Tibial nerve (tissue), 4 donors: ENCODE results near the gene MYOM1. TPM values are rescaled to one million over a fixed set of nuclear protein-coding genes. Genes with fewer than 3 reads are reported as not detected.

Experiments
- DNase-seq, 2 donors: peaks; one replicate each; pipeline ENCODE4 v3.0.0-alpha.2; 2019; ENCODE audit warnings: low spot score in 2 of 2
- H3K27ac ChIP-seq, 4 donors: fragments of 200-600 bp; sonication (generic) in 3 of 4; one replicate each; pipeline ENCODE4 v1.5.1; 2017 to 2019; ENCODE audit warnings: mild to moderate bottlenecking in 1 of 4
- H3K27me3 ChIP-seq, 2 donors: fragments of 200-600 bp; sonication (generic) in 1 of 2; one replicate each; pipeline versions ENCODE4 v1.5.1 to v1.6.0; 2017 to 2019
- H3K36me3 ChIP-seq, 3 donors: fragments of 200-600 bp; sonication (generic); one replicate each; pipeline ENCODE4 v1.5.1; 2018 to 2019
- H3K4me1 ChIP-seq, 4 donors: fragments of 200-600 bp; sonication (generic) in 3 of 4; one replicate each; pipeline ENCODE4 v1.5.1; 2017 to 2019
- H3K4me3 ChIP-seq, 4 donors: fragments of 200-600 bp; sonication (generic) in 3 of 4; one replicate each; pipeline ENCODE4 v1.5.1; 2017 to 2019; ENCODE audit warnings: mild to moderate bottlenecking in 1 of 4, moderate library complexity in 1 of 4
- H3K9me3 ChIP-seq, 4 donors: fragments of 200-600 bp; sonication (generic) in 3 of 4; one replicate each; pipeline ENCODE4 v1.5.1; 2017 to 2019
- EP300 ChIP-seq, 2 donors: sonication (generic); formaldehyde crosslinking; IDR thresholded peaks; one replicate each; pipeline ENCODE4 v1.6.1; 2017; ENCODE audit warnings: antibody characterized with exemption in 2 of 2, mild to moderate bottlenecking in 1 of 2
- POLR2A ChIP-seq, 2 donors: fragments of 450-650 bp; IDR thresholded peaks; one replicate each; pipeline ENCODE4 v1.6.1; 2017; ENCODE audit warnings: antibody characterized with exemption in 2 of 2, mild to moderate bottlenecking in 2 of 2, moderate library complexity in 2 of 2
- WGBS, 2 donors: methylation state at CpG; one replicate each; pipeline ENCODE4 v1.1.5; 2018; 5-methylcytosine and 5-hydroxymethylcytosine counted together
- total RNA-seq, 4 donors: library from RNA; depleted of rRNA; stranded (reverse); fragments of >200 nt; gene quantifications; one replicate each; pipeline ENCODE4 v1.1.0, GENCODE V29; 2016
- TF ChIP-seq, protein P1 (sequence below), 5 experiments: fragments of 200-600 bp in 3 of 5; fragments of 450-650 bp in 2 of 5; sonication (generic) in 3 of 5; IDR thresholded peaks; one replicate each; pipeline ENCODE4 v1.5.1; 2016 to 2019; ENCODE audit warnings: antibody characterized with exemption in 5 of 5, mild to moderate bottlenecking in 3 of 5, moderate library complexity in 2 of 5

The MYOM1 gene
- total RNA-seq, 4 donors from 2014 or later, result 3.0 to 8.1 (median 5.6) TPM

DNA sequence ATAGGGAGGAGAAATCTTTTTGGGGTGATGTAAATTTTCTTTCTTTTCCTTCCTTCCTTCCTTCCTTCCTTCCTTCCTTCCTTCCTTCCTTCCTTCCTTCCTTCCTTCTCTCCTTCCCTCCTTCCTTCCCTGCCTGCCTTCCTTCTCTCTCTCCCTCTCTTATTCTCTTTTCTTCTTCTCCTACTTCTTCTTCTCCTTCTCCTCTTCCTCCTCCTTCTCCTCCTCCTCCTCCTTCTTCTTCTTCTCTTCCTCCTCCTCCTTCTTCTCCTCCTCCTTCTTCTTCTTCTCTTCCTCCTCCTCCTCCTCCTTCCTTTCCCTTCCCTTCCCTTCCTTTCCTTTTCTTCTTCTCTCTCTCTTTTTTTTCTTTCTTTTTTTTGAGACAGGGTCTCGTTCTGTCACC is 59.9 kb downstream of the MYOM1 start:
- TF ChIP-seq EP300 (IDR thresholded peaks at IDR 0.05) (no peak), POLR2A (IDR thresholded peaks at IDR 0.05) (no peak)
- TF ChIP-seq, protein P1, sequence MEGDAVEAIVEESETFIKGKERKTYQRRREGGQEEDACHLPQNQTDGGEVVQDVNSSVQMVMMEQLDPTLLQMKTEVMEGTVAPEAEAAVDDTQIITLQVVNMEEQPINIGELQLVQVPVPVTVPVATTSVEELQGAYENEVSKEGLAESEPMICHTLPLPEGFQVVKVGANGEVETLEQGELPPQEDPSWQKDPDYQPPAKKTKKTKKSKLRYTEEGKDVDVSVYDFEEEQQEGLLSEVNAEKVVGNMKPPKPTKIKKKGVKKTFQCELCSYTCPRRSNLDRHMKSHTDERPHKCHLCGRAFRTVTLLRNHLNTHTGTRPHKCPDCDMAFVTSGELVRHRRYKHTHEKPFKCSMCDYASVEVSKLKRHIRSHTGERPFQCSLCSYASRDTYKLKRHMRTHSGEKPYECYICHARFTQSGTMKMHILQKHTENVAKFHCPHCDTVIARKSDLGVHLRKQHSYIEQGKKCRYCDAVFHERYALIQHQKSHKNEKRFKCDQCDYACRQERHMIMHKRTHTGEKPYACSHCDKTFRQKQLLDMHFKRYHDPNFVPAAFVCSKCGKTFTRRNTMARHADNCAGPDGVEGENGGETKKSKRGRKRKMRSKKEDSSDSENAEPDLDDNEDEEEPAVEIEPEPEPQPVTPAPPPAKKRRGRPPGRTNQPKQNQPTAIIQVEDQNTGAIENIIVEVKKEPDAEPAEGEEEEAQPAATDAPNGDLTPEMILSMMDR (IDR thresholded peaks at IDR 0.05), result no peak
- Histone ChIP-seq H3K36me3 (peaks cover 0 to 8% (median 0%) of the 10 kb centered on the region in 3 donors), H3K27me3 (no peaks in the 10 kb centered on the region), H3K27ac (no peak overlapping the region), H3K4me1 (peaks cover 0 to 19% (median 8%) of the 10 kb centered on the region in 4 donors), H3K4me3 (no peak overlapping the region), H3K9me3 (no peaks in the 10 kb centered on the region)
- DNase-seq, result no peak
- 88 to 96% methylated on average over 1 of the region's 1 CpG for WGBS, 2 donors

DNA sequence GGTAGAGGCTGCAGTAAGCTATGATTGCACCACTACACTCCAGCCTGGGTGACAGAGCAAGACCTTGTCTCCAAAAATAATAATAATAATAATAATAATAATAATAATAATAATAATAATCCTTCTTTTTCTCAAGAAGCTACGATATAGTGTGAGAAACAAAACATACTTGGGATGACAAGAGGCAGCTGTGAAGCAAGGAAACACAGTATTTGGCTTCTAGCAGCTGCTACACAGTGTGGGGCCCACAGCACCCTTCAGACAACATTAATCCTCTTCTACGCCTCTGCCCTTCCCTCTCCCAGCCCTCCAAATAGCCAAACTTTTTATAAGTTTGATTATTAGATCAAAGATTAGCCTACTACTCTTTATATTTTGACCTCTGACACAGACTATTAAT is 62.2 kb downstream of the MYOM1 start:
- Histone ChIP-seq H3K4me3 (no peak overlapping the region), H3K27me3 (no peaks in the 10 kb centered on the region), H3K36me3 (no peaks in the 10 kb centered on the region), H3K4me1 (peaks cover 0 to 32% (median 11%) of the 10 kb centered on the region in 4 donors), H3K9me3 (no peaks in the 10 kb centered on the region), H3K27ac (no peak overlapping the region)
- WGBS, 2 donors, result 94 to 96% methylated on average over 2 of the region's 2 CpGs
- TF ChIP-seq, protein P1 (IDR thresholded peaks at IDR 0.05), result no peak
- TF ChIP-seq EP300 (IDR thresholded peaks at IDR 0.05) (no peak), POLR2A (IDR thresholded peaks at IDR 0.05) (no peak)
- DNase-seq, result no peak

DNA sequence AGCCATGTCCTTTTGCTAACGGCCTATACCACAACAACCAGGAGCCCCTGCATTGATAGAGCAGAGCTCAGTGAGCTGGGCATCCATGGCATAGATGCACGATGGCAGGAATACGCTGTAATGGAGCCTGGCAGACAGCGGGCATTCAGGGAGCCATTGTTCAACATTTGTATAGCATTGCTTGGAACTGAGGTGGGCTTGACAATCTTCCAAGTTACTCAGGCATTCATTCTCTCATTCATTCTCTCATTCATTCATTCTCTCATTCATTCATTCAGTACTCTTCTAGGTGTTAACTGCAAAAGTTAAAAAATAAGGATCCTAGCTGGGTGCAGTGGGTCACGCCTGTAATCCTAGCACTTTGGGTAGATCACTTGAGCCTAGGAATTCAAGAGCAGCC is 62.7 kb downstream of the MYOM1 start:
- Histone ChIP-seq H3K27me3 (no peaks in the 10 kb centered on the region), H3K4me1 (peaks cover 0 to 32% (median 11%) of the 10 kb centered on the region in 4 donors), H3K9me3 (no peaks in the 10 kb centered on the region), H3K36me3 (no peaks in the 10 kb centered on the region), H3K4me3 (no peak overlapping the region), H3K27ac (no peak overlapping the region)
- DNase-seq, result no peak
- TF ChIP-seq, protein P1 (IDR thresholded peaks at IDR 0.05), result no peak
- TF ChIP-seq POLR2A (IDR thresholded peaks at IDR 0.05), result no peak
- TF ChIP-seq EP300 (IDR thresholded peaks at IDR 0.05), result no peak
- 85 to 88% methylated on average over 5 of the region's 5 CpGs for WGBS, 2 donors

DNA sequence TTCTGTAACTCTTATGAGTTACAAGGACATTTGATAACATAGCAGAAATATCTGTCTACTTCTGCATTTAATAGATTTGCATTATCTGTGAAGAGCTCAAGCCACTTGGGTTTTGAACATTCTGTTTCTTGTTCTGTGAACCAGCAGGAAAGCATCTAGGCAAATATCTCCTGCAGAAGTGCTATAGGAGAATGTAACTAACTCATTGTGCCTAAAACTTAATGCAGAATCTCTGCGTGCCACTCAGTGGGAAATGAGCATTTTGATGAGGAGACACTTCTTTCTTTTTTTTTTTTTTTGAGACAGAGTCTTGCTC is 63.5 kb downstream of the MYOM1 start:
- DNase-seq, result no peak
- Histone ChIP-seq H3K4me1 (peaks cover 0 to 32% (median 11%) of the 10 kb centered on the region in 4 donors), H3K9me3 (no peaks in the 10 kb centered on the region), H3K4me3 (no peak overlapping the region), H3K27me3 (no peaks in the 10 kb centered on the region), H3K27ac (peak overlapping the region; percentile 66 to 82 (median 72)), H3K36me3 (no peaks in the 10 kb centered on the region)
- WGBS, 2 donors, result 56 to 79% methylated on average over 1 of the region's 1 CpG
- TF ChIP-seq EP300 (IDR thresholded peaks at IDR 0.05) (no peak), POLR2A (IDR thresholded peaks at IDR 0.05) (no peak)
- TF ChIP-seq, protein P1 (IDR thresholded peaks at IDR 0.05), result no peak

DNA sequence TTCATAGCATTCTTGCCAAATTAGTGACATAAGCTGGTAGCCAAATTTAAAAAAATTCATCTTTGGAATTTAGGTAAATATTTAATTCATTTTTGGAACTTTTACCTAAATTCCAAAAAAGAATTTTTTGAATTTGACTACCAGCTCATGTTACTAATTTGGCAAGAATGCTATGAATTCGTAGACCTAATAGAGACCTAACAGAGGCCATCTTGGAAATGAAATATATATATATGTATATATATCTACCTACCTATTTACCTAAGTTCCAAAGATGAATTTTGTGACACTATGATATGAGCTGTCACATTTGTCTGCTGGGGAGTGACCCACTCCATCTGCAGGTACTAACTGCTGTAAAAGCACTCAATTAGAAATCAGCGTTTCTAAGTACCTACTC is 65.6 kb downstream of the MYOM1 start:
- 96 to 97% methylated on average over 2 of the region's 2 CpGs for WGBS, 2 donors
- Histone ChIP-seq H3K9me3 (no peaks in the 10 kb centered on the region), H3K27ac (no peak overlapping the region), H3K27me3 (no peaks in the 10 kb centered on the region), H3K4me3 (no peak overlapping the region), H3K4me1 (peaks cover 0 to 32% (median 11%) of the 10 kb centered on the region in 4 donors), H3K36me3 (no peaks in the 10 kb centered on the region)
- DNase-seq, result no peak
- TF ChIP-seq POLR2A (IDR thresholded peaks at IDR 0.05) (no peak), EP300 (IDR thresholded peaks at IDR 0.05) (no peak)
- TF ChIP-seq, protein P1 (IDR thresholded peaks at IDR 0.05), result no peak
